Upper lobe of right lung (tissue), 1 donor: ENCODE results near the gene PAGR1. TPM values are rescaled to one million over a fixed set of nuclear protein-coding genes. Genes with fewer than 3 reads are reported as not detected.
"Not testable (repeated sequence)": the region's sequence is repeated elsewhere in the genome, so short reads cannot be mapped to it uniquely, and the experiment has no call there.

Experiments used
- ATAC-seq: fragments of 200-7000 bp; cut with Tn5 transposase; one replicate; pipeline ENCODE4 v1.9.1; 2020; ENCODE audit warnings: mild to moderate bottlenecking, moderate library complexity
- DNase-seq: peaks from one replicate; pipeline ENCODE4 v3.0.0-alpha.2; 2020
- H3K27ac ChIP-seq: fragments of 200-600 bp; one replicate; pipeline ENCODE4 v1.8.0; 2022
- H3K27me3 ChIP-seq: fragments of 200-600 bp; one replicate; pipeline ENCODE4 v1.8.0; 2022; ENCODE audit warnings: mild to moderate bottlenecking
- H3K36me3 ChIP-seq: fragments of 200-600 bp; one replicate; pipeline ENCODE4 v1.8.0; 2022
- H3K4me1 ChIP-seq: fragments of 200-600 bp; one replicate; pipeline ENCODE4 v1.8.0; 2022
- H3K4me3 ChIP-seq: fragments of 200-600 bp; one replicate; pipeline ENCODE4 v1.8.0; 2022; ENCODE audit warnings: mild to moderate bottlenecking
- H3K9me3 ChIP-seq: fragments of 200-600 bp; one replicate; pipeline ENCODE4 v1.8.0; 2022
- intact Hi-C: fragments of 100-400 bp; cut with DNase I; formaldehyde crosslinking; loops from one replicate; pipeline ENCODE4 v1.11.0; 2022
- total RNA-seq: library from RNA; stranded (reverse); fragmentation: NEBNext Ultra II Directional; extraction: Animal tissue kit (Norgen Biotek cat#: 25700); gene quantifications from one replicate; pipeline ENCODE4 v1.2.1, GENCODE V29; 2021
- TF ChIP-seq, protein P1 (sequence below): fragments of 200-600 bp; IDR thresholded peaks from one replicate; pipeline ENCODE4 v1.8.0; 2022; ENCODE audit warnings: antibody characterized with exemption
- donor health status: DM: no; HTN: yes; CAD: no; lungs with severe emphysema.

Gene PAGR1
- total RNA-seq, 1 donor from 2014 or later, result 15.2 TPM

DNA sequence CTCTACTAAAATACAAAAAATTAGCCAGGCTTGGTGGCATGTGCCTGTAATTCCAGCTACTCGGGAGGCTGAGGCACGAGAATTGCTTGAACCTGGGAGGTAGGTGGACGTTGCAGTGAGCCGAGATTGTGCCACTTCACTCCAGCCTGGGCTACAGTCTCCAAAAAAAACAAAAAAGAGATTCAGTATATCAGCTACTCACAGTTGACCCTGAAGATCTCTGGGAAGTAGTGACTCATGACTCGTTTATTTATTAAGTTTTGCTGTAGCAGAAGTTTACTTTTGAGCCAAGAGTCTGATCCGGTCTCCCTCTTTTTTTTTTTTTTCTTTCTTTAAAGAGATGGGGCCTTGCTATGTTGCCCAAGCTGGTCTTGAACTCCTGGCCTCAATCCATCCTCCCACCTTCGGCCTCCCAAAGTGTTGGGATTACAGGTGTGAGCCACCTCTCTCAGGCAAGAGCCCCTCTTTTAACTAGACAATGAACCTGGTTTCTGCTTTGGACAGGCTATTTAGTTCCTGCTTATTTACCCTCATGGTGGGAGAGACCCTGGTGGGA lies 8.7 kb downstream of the PAGR1 start:
- TF ChIP-seq, protein P1, sequence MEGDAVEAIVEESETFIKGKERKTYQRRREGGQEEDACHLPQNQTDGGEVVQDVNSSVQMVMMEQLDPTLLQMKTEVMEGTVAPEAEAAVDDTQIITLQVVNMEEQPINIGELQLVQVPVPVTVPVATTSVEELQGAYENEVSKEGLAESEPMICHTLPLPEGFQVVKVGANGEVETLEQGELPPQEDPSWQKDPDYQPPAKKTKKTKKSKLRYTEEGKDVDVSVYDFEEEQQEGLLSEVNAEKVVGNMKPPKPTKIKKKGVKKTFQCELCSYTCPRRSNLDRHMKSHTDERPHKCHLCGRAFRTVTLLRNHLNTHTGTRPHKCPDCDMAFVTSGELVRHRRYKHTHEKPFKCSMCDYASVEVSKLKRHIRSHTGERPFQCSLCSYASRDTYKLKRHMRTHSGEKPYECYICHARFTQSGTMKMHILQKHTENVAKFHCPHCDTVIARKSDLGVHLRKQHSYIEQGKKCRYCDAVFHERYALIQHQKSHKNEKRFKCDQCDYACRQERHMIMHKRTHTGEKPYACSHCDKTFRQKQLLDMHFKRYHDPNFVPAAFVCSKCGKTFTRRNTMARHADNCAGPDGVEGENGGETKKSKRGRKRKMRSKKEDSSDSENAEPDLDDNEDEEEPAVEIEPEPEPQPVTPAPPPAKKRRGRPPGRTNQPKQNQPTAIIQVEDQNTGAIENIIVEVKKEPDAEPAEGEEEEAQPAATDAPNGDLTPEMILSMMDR, result no peak
- H3K36me3 ChIP-seq, result peaks cover 2% of the 10 kb centered on the region
- DNase-seq (no peak), ATAC-seq (no peak)
- no peaks in the 10 kb centered on the region for H3K27me3 ChIP-seq
- H3K4me3 ChIP-seq, result peak overlapping the region; percentile 8
- no peaks in the 10 kb centered on the region for H3K9me3 ChIP-seq
- intact Hi-C loops, result no loop called here
- peak overlapping the region; percentile 93 for H3K27ac ChIP-seq
- peaks cover 69% of the 10 kb centered on the region for H3K4me1 ChIP-seq

DNA sequence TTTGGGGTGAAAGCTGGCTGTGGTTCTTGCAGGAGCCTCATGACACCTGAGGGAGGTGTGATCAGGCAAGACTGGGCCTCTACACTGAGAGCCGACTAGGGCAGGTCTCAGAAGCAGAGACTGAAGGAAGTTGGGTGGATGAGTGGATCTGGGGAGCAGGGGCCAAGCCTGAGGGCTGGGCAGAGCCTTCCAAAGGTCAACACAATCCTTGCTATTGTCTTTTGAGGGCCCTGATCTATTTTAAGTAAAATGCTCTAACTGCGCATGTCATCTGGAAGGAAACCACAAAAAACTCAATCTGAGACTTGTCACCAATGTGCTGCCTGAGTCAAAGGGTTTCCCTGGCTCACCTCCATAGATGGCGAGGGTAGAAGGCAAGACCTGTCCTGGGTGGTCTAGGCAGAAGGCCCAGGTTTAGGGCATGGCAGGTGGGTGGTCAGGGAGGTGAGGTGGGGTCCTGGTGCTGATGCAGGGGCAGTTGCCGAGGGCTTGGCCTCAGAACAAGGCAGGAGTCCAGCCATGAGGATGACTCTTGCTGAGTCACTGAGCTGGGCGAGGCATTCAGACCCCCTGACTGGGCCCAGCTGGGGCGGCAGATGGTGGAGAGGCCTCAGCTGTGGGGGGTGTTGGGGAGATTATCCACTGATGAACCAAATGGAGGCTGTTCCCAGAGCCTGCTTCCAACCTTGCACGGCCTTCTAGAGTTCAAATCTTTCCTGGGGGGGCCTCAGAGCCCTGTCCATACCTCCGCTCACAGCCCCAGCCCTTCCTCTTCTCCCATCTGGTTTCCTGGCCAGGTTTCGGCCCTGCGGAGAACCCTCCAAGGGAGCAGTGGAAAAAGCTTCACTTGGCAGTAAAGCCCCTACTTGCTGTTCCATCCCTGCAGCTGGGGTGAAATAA lies 9.4 kb downstream of the PAGR1 start:
- Histone ChIP-seq H3K9me3 (no peaks in the 10 kb centered on the region), H3K4me1 (peaks cover 64% of the 10 kb centered on the region), H3K27me3 (no peaks in the 10 kb centered on the region), H3K36me3 (peaks cover 7% of the 10 kb centered on the region), H3K27ac (peak overlapping the region; percentile 93), H3K4me3 (peak overlapping the region; percentile 8)
- DNase-seq, result no peak
- TF ChIP-seq, protein P1, result no peak
- intact Hi-C loops, result no loop called here
- no peak for ATAC-seq

DNA sequence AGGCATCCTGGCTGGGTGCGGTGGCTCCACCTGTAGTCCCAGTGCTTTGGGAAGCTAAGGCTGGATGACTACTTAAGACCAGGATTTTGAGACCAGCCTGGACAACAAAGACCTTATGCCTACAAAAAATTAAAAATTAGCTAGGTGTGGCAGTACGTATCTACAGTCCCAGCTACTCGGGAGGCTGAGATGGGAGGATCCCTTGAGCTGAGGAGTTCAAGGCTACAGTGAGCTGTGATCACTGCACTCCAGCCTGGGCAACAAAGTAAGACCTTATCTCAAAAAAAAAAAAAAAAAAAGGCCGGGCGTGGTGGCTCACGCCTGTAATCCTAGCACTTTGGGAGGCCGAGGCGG lies 10.4 kb downstream of the PAGR1 start:
- H3K36me3 ChIP-seq, result peaks cover 15% of the 10 kb centered on the region
- TF ChIP-seq, protein P1, result no peak
- DNase-seq (no peak), ATAC-seq (no peak)
- no peaks in the 10 kb centered on the region for H3K27me3 ChIP-seq
- H3K4me1 ChIP-seq, result peaks cover 64% of the 10 kb centered on the region
- H3K4me3 ChIP-seq, result no peak overlapping the region
- intact Hi-C loops, result no loop called here
- H3K9me3 ChIP-seq, result no peaks in the 10 kb centered on the region
- H3K27ac ChIP-seq, result peak overlapping the region; percentile 93

DNA sequence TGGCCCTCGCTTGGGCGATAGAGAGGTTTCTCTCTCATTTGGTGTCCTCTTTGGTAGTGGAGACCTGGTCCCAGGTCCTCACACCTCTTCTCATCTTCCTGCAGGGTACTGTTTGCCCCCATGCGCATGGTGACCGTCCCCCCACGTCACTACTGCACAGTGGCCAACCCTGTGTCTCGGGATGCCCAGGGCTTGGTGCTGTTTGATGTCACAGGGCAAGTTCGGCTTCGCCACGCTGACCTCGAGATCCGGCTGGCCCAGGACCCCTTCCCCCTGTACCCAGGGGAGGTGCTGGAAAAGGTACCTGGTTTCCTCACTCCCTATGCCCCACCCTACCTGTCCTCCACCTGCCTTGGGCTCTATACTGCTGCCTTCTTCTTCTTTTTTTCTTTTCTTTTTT lies 14.8 kb downstream of the PAGR1 start:
- no peaks in the 10 kb centered on the region for H3K27me3 ChIP-seq
- no peak overlapping the region for H3K27ac ChIP-seq
- H3K4me3 ChIP-seq, result no peak overlapping the region
- DNase-seq (no peak), ATAC-seq (no peak)
- H3K9me3 ChIP-seq, result no peaks in the 10 kb centered on the region
- intact Hi-C loops, result no loop called here
- TF ChIP-seq, protein P1, result no peak
- H3K36me3 ChIP-seq, result peaks cover 59% of the 10 kb centered on the region
- peaks cover 22% of the 10 kb centered on the region for H3K4me1 ChIP-seq

DNA sequence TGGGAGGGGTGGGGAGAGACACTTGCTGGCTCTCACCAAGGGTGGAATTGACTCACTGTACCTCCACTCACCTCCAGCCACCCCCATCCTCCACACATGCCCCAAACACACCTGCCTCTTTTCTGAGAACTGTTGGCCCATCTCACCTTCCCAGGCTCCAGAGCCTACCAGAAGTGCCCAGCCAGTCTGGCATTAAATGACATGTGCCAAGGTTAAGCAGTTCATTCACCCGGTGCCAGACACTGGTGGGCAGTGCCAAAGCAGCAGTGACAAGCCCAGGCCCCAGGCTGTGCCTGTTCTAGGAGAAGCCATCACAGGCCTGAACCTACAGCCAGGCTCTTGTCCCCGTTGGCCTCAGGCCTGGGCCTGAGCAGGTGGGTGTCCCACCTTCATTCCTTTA lies 15.5 kb downstream of the PAGR1 start:
- intact Hi-C loops, result no loop called here
- H3K27ac ChIP-seq, result no peak overlapping the region
- DNase-seq (no peak), ATAC-seq (peak; percentile 14)
- H3K4me3 ChIP-seq, result no peak overlapping the region
- TF ChIP-seq, protein P1, result no peak
- H3K4me1 ChIP-seq, result peaks cover 15% of the 10 kb centered on the region
- H3K36me3 ChIP-seq, result peaks cover 66% of the 10 kb centered on the region
- H3K27me3 ChIP-seq, result no peaks in the 10 kb centered on the region
- H3K9me3 ChIP-seq, result no peaks in the 10 kb centered on the region

DNA sequence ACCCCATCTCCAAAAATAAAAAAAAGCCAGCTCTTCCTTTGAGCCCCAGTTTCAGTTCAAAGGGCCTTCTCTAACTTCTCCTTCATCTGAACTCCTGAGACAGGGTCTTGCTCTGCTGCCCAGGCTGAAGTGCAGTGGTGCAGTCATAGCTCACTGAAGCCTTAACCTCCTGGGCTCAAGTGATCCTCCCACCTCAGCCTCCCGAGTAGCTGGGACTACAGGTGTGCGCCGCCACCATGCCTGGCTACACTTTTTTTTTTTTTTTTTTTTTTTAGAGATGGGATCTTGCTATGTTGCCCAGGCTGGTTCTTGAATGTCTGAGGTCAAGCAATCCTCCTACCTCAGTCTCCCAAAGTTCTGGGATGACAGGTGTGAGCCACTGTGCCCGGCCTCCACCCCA lies 17.3 kb downstream of the PAGR1 start:
- H3K27ac ChIP-seq, H3K27me3 ChIP-seq, H3K9me3 ChIP-seq, H3K4me1 ChIP-seq, ATAC-seq, H3K4me3 ChIP-seq, intact Hi-C loops, DNase-seq: not testable (repeated sequence)
- H3K36me3 ChIP-seq, result peaks cover 84% of the 10 kb centered on the region
